HG03103 (cell line): ENCODE data around the gene TRIO.
"Not testable (repeated sequence)": the region's sequence is repeated elsewhere in the genome, so short reads cannot be mapped to it uniquely, and the experiment has no call there.

Experiments used
- ATAC-seq: cut with Tn5 transposase; IDR thresholded peaks from one replicate; pipeline ENCODE4 v1.9.1; 2021; ENCODE audit warnings: low read depth; ENCODE audit not compliant: unreplicated experiment

The TRIO gene

DNA sequence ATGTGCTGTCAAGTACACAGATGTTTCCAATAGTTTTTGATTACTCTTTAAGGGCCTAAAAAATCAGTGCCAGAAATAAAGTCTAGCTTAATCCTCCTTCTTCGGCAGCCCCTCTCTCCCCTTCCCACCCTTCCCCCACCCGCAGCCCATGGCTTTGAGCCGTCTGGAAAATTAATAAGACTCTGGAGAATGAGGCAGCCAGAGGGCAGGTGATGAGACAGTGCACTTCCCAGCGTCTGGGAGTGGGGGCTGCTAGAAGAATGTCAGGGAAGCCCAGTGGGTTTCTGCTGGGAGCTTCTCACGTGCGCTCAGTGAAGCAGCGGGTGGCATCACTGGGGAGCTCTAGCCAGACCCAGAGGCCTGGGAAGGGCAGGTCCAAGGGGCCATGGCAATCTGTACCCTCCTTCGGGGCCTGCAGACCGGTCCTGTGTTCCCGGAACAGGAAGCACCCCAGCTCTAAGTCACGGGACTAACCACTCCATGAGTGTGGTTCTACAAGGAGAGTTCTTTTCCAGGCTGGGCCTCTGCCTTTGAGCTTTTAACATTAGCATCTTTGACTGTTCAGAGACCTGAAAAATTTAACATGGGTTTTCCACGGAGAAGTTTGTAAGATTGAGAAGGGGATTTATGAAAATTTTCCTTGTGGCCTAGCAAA, 273.6 kb downstream of the TRIO start:
- ATAC-seq: no peak

- ATAC-seq: no peak
Measured at GRCh38 chr5:14417276-14417730, 274.2 kb downstream of the TRIO start.

- no peak for ATAC-seq
Measured at GRCh38 chr5:14417792-14418765, 274.9 kb downstream of the TRIO start.

GRCh38 chr5:14419686-14420085, 276.5 kb downstream of the TRIO start:
- ATAC-seq: no peak

DNA sequence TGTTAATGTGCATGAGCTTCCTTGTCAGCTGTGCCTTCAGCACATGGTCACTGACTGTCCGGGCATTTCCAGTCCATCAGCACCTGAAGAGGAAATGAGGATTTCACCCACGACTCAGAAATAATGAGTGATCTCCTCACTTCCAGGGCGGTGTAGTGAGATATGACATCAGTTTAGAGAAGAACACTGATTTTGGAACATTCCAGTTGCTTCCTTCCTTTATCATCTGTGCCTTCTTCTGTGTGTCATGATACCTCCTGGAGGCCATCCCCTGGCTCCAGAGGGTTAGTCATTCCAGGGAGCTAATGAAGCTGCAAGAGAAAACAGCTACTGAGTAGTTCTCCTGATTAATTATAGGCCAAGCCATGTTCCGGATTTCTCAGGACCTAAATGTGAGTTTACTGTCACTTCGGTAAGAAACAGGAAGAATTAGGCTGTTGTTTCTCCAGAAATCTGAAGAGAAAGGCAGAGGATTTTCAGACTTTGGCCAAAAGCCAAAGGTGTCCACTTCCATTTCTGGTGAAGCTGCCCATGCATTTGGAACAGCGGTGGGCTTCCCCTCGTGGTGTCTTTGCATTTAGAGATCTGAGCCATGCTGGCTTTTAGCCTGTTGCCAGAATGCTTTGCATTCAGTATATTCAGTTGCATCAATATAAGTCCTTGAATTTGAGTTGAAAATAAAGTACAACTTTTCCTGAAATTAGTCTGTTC, 277.1 kb downstream of the TRIO start:
- ATAC-seq: no peak

- ATAC-seq: no peak
Measured at GRCh38 chr5:14421851-14422250, 278.7 kb downstream of the TRIO start.

DNA sequence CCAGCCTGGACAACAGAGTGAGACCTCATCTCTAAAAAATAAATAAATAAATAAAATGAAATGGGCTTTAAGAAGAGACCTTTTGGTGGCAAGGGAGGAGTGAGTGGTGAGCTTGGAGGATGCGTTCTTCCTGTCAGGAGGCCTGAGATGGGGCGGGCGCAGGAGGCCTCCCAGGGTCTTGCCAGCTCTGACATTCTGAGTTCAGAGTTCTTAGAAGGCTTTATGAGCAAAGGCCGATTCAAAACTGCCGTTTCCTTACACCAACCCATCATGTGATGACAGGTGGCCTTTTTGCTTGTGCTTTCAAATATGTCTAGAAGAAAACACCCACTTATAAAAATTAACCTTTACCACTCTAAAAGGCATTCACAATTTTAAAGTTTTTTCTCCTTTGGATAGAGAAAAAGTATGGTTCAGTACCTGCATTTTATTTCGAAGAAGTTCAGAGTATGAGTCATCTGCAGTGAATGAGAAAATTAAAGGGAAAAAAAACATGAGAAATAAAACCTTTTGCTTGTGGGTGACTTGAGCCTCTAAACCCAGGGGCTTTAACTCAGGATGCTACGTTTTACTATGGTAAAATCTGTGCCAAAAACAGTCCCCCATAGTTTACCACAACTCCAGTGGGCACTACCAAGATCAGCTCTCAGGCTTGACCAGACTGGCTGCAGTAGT, 281.0 kb downstream of the TRIO start:
- no peak for ATAC-seq

GRCh38 chr5:14425559-14425958, 282.4 kb downstream of the TRIO start:
- ATAC-seq: no peak

DNA sequence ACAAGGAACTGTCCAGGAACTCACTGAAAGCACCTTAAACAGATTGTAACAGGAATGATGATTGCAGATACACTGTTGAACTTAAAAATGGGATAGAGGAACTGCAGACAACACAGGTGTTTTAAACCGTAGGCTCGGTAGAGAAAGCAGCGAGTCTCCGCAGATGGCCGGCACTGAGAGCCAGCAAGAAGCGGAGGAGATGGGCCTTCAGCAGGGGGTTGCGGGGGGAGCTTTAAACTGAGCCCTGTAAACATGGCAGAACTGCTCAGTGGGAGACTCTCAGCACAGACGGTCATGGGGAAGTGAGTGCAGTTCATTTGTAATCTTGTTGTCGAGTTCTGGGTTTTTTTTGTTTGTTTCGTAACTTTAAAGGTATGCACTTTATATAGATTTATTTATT, 283.4 kb downstream of the TRIO start:
- ATAC-seq: no peak

DNA sequence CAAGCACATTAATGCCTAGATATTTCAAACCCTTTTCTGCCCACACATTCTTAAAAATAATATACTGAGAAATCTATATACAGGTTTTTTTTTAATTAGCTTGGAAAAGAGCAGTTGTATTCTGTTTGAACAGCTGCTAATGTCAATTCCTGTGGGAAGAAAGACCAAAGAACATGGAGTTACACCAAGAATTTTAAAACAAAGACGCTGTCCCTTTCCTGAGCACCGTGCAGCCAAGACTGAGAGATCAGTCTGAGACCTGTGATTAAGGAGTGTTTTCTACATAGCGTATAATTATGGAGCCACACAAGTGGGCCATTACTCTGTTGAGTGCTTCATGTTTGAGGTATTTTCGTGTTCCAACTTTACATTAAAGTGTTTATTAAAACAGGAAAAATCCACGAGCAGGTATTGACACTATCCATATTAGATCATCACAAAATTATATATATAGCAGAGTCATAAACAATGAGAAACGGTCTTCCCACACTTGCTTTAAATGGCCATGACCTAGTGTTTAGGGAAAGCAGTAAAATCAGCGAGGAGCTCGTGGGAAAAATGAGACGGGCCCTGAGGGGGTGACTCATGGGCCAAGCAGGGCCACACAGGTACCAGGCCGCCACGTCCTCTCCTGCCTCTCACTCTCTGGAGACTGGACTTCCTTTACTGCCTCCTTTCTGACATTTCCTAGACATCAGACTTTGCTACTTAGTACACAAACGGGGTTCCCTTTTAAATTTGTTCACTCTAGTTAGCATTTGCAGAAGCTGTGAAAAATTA, 285.4 kb downstream of the TRIO start:
- no peak for ATAC-seq

- ATAC-seq: no peak
Measured at GRCh38 chr5:14429101-14430050, 286.2 kb downstream of the TRIO start.

GRCh38 chr5:14431534-14431933, 288.4 kb downstream of the TRIO start:
- no peak for ATAC-seq

GRCh38 chr5:14432931-14433589, 289.9 kb downstream of the TRIO start:
- no peak for ATAC-seq

- no peak for ATAC-seq
Measured at GRCh38 chr5:14435481-14435880, 292.3 kb downstream of the TRIO start.

GRCh38 chr5:14436122-14436521, 293.0 kb downstream of the TRIO start:
- ATAC-seq: not testable (repeated sequence)

GRCh38 chr5:14436801-14437542, 293.8 kb downstream of the TRIO start:
- no peak for ATAC-seq

- no peak for ATAC-seq
Measured at GRCh38 chr5:14438195-14438606, 295.1 kb downstream of the TRIO start.
